PC-9 (cell line): ENCODE results near the gene NOC3L. TPM values are rescaled to one million over a fixed set of nuclear protein-coding genes. Genes with fewer than 3 reads are reported as not detected.

Experiments
- BruUV-seq: library from RNA; stranded (reverse); fragments of 400-500 nt; replicated peaks from 2 replicates; lab custom pipeline; 2021; lab: Mats Ljungman, UMichigan
- CTCF ChIA-PET: fragments of 300-600 bp; sonication (Branson Sonifier 250); formaldehyde crosslinking; loops from one replicate; lab custom pipeline; 2022; ENCODE audit warnings: antibody characterized with exemption; lab: Charles Lee
- POLR2A ChIA-PET: fragments of 300-600 bp; sonication (Branson Sonifier 250); formaldehyde crosslinking; loops from one replicate; lab custom pipeline; 2022; ENCODE audit warnings: antibody characterized with exemption; ENCODE audit not compliant: unreplicated experiment; lab: Charles Lee
- DNase-seq, 2 experiments: peaks; one replicate each; pipeline versions ENCODE4 v3.0.0 to v3.0.0-alpha.2; 2015 to 2022; ENCODE audit warnings: mixed read lengths in 1 of 2
- H2AFZ ChIP-seq: fragments of 200-600 bp; sonication (generic); 2 replicates; pipeline ENCODE4 v1.8.1; 2017; ENCODE audit warnings: antibody characterized with exemption
- H3F3A ChIP-seq: fragments of 200-600 bp; sonication (generic); 2 replicates; pipeline ENCODE4 v1.8.1; 2017; ENCODE audit warnings: antibody characterized with exemption, mild to moderate bottlenecking, low read depth; ENCODE audit not compliant: insufficient read depth
- H3K27ac ChIP-seq: fragments of 200-600 bp; sonication (generic); 2 replicates; pipeline ENCODE4 v1.6.1; 2016; ENCODE audit warnings: mixed run types
- H3K27me3 ChIP-seq: fragments of 200-600 bp; sonication (generic); 2 replicates; pipeline ENCODE4 v1.6.1; 2016; ENCODE audit warnings: low read depth, mixed run types; ENCODE audit not compliant: insufficient read depth
- H3K36me3 ChIP-seq: fragments of 200-600 bp; sonication (generic); 2 replicates; pipeline ENCODE4 v1.6.1; 2016; ENCODE audit warnings: low read depth, mixed run types
- H3K4me1 ChIP-seq: fragments of 200-600 bp; sonication (generic); replicated peaks from 2 replicates; pipeline ENCODE4 v1.6.1; 2016; ENCODE audit warnings: mixed run types; ENCODE audit not compliant: insufficient read depth
- H3K4me2 ChIP-seq: fragments of 200-600 bp; sonication (generic); 2 replicates; pipeline ENCODE4 v1.6.1; 2017; ENCODE audit warnings: mixed run types
- H3K4me3 ChIP-seq: fragments of 200-600 bp; sonication (generic); 2 replicates; pipeline ENCODE4 v1.6.1; 2016; ENCODE audit warnings: mixed run types
- H3K79me2 ChIP-seq: fragments of 200-600 bp; sonication (generic); 2 replicates; pipeline ENCODE4 v1.6.1; 2017; ENCODE audit warnings: low read depth, mixed run types
- H3K9me2 ChIP-seq: fragments of 200-600 bp; sonication (generic); 2 replicates; pipeline ENCODE4 v1.8.1; 2017; ENCODE audit warnings: mild to moderate bottlenecking; ENCODE audit not compliant: insufficient read depth
- H3K9me3 ChIP-seq: fragments of 200-600 bp; sonication (generic); 2 replicates; pipeline ENCODE4 v1.8.1; 2016; ENCODE audit warnings: low read depth; ENCODE audit not compliant: insufficient read depth
- H4K20me1 ChIP-seq: fragments of 200-600 bp; sonication (generic); 2 replicates; pipeline ENCODE4 v1.8.1; 2017; ENCODE audit not compliant: insufficient read depth
- CTCF ChIP-seq: fragments of 200-600 bp; sonication (generic); conservative IDR thresholded peaks from 2 replicates; pipeline ENCODE4 v1.6.1; 2017; ENCODE audit warnings: mixed run types, antibody characterized with exemption, mild to moderate bottlenecking, moderate library complexity
- EZH2 ChIP-seq: fragments of 200-600 bp; sonication (generic); IDR thresholded peaks from 2 replicates; pipeline ENCODE4 v1.8.0; 2017; ENCODE audit warnings: antibody characterized with exemption, low read depth
- intact Hi-C: fragments of 100-400 bp; cut with micrococcal nuclease; formaldehyde crosslinking; loops from one replicate; pipeline ENCODE4 v1.10.0; 2022; ENCODE audit not compliant: unreplicated experiment
- total RNA-seq: library from RNA; stranded (reverse); gene quantifications from 2 replicates; pipeline ENCODE4 v1.2.3, GENCODE V29; 2021

NOC3L gene
- total RNA-seq, 1 experiment from 2014 or later, result 17.7 TPM

- H3K9me3 ChIP-seq, result no peaks in the 10 kb centered on the region
- no peaks in the 10 kb centered on the region for H3K79me2 ChIP-seq
- H3K4me3 ChIP-seq, result no peak overlapping the region
- ChIA-PET POLR2A (interaction anchor here (0.6 kb wide), 1 partner anchor 223 kb away, joined by 10 read pairs; no protein-coding TSS in a partner anchor), CTCF (no interaction called here)
- H3K9me2 ChIP-seq, result no peaks in the 10 kb centered on the region
- BruUV-seq, result no TSS peak
- no peaks in the 10 kb centered on the region for H4K20me1 ChIP-seq
- no peak overlapping the region for H3K4me2 ChIP-seq
- H3K27me3 ChIP-seq, result no peaks in the 10 kb centered on the region
- no peak overlapping the region for H2AFZ ChIP-seq
- H3K36me3 ChIP-seq, result no peaks in the 10 kb centered on the region
- DNase-seq, result no peak
- intact Hi-C loops, result no loop called here
- H3F3A ChIP-seq, result no peaks in the 10 kb centered on the region
- H3K27ac ChIP-seq, result no peak overlapping the region
- TF ChIP-seq EZH2 (no peak), CTCF (no peak)
- no peaks in the 10 kb centered on the region for H3K4me1 ChIP-seq
These were observed 69.4 kb downstream of the NOC3L start for GRCh38 chr10:94293354-94293753.

GRCh38 chr10:94292434-94293090 lies 70.2 kb downstream of the NOC3L start:
- H3K36me3 ChIP-seq, result no peaks in the 10 kb centered on the region
- POLR2A ChIA-PET, result no interaction called here
- DNase-seq, result peak in 1 of 2 experiments; percentile 4

GRCh38 chr10:94288361-94289101 lies 74.2 kb downstream of the NOC3L start:
- intact Hi-C loops, result no loop called here
- CTCF ChIA-PET, result no interaction called here
- Histone ChIP-seq H3K9me3 (no peaks in the 10 kb centered on the region), H3K4me2 (no peak overlapping the region), H3K9me2 (no peaks in the 10 kb centered on the region), H3F3A (no peaks in the 10 kb centered on the region), H3K27ac (no peak overlapping the region), H2AFZ (no peak overlapping the region), H3K4me3 (no peak overlapping the region), H4K20me1 (no peaks in the 10 kb centered on the region), H3K79me2 (no peaks in the 10 kb centered on the region), H3K4me1 (no peaks in the 10 kb centered on the region), H3K36me3 (no peaks in the 10 kb centered on the region), H3K27me3 (no peaks in the 10 kb centered on the region)
- no TSS peak for BruUV-seq
- POLR2A ChIA-PET, result no interaction called here
- TF ChIP-seq CTCF (no peak), EZH2 (no peak)
- DNase-seq, result no peak

More at GRCh38 chr10:94292434-94293090, 70.2 kb downstream of the NOC3L start:
- Histone ChIP-seq H2AFZ (no peak overlapping the region), H4K20me1 (no peaks in the 10 kb centered on the region), H3K79me2 (no peaks in the 10 kb centered on the region), H3K27me3 (no peaks in the 10 kb centered on the region), H3F3A (no peaks in the 10 kb centered on the region), H3K4me3 (no peak overlapping the region), H3K9me3 (no peaks in the 10 kb centered on the region), H3K9me2 (no peaks in the 10 kb centered on the region), H3K4me2 (no peak overlapping the region), H3K4me1 (no peaks in the 10 kb centered on the region), H3K27ac (no peak overlapping the region)
- intact Hi-C loops, result no loop called here
- CTCF ChIA-PET, result no interaction called here
- no TSS peak for BruUV-seq
- TF ChIP-seq CTCF (no peak), EZH2 (no peak)
